GM19455 (cell line): Measurements from ENCODE around the gene PTPN4.
"Not testable (repeated sequence)": the region's sequence is repeated elsewhere in the genome, so short reads cannot be mapped to it uniquely, and the experiment has no call there.

Source experiments
- ATAC-seq: cut with Tn5 transposase; IDR thresholded peaks from one replicate; pipeline ENCODE4 v1.9.1; 2021; ENCODE audit not compliant: unreplicated experiment

PTPN4 gene

GRCh38 chr2:119803101-119803500 lies 43.4 kb downstream of the PTPN4 start:
- ATAC-seq: no peak

- not testable (repeated sequence) for ATAC-seq
These were observed 44.7 kb downstream of the PTPN4 start for GRCh38 chr2:119804409-119804808.

GRCh38 chr2:119808516-119809147 lies 48.9 kb downstream of the PTPN4 start:
- ATAC-seq: no peak

GRCh38 chr2:119809339-119810048 lies 49.8 kb downstream of the PTPN4 start:
- no peak for ATAC-seq

GRCh38 chr2:119810049-119810630 lies 50.4 kb downstream of the PTPN4 start:
- no peak for ATAC-seq

GRCh38 chr2:119814216-119814615 lies 54.5 kb downstream of the PTPN4 start:
- ATAC-seq: no peak

GRCh38 chr2:119818792-119819191 lies 59.1 kb downstream of the PTPN4 start:
- ATAC-seq: no peak

DNA sequence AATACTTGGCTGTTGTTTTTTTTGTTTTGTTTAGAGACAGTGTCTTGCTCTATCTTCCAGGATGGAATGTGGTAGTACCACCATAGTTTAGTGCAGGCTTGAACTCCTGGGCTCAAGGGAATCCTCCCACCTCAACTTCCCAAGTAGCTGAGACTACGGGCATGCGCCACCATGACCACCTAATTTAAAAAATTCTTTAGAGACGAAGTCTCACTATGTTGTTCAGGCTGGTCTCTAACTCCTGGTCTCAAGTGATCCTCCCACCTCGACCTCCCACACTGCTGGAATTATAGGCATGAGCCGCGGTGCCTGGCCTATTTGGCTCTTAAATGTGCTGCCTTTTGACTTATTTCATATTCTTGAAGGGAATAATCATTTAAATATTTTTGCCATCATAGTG lies 60.1 kb downstream of the PTPN4 start:
- ATAC-seq: no peak

GRCh38 chr2:119820275-119820674 lies 60.6 kb downstream of the PTPN4 start:
- ATAC-seq: no peak

DNA sequence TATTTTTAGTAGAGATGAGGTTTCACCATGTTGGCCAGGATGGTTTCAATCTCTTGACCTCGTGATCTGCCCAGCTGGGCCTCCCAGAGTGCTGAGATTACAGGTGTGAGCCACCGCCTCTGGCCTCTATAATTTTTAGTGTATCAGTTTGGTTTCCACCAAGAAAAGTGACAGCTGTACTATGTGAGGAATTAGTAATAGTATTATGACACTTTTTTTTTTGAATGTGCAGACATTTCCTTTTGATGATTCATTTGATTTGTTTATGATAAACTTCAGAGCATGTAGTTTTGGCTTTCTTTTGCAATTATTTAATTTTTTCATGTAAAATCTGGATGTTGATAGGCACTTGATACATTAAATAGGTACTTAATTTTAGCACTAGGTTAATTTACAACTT lies 61.5 kb downstream of the PTPN4 start:
- ATAC-seq: no peak

DNA sequence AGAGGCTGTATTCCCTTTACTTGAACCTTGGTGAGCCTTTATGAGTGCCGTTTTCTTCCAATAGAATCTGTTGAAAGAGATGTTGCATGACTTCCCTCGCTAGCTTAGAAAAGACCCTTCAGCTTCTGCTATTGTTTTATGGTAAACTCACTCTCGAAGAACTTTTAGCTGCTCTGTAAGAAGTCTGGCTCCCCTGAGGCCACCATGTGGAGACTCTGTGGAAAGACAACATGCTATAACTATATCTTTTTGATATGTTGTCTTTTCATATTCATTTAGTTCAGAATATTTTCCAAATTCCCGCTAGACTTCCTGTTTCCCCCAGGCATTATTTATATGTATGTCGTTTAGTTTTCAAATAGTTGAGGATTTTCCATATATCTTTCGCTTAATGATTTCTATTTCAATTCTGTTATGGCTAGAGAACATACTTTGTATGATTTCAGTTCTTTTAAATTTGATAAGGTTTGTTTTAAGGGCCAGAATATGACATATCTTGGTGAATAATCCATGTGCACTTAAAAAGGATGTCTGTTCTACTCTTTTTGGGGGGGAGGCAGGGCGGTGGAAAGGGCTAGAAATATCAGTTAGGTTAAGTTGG lies 64.1 kb downstream of the PTPN4 start:
- ATAC-seq: no peak

- peak; percentile 65 for ATAC-seq
These were observed 66.7 kb downstream of the PTPN4 start for GRCh38 chr2:119826370-119826961.

DNA sequence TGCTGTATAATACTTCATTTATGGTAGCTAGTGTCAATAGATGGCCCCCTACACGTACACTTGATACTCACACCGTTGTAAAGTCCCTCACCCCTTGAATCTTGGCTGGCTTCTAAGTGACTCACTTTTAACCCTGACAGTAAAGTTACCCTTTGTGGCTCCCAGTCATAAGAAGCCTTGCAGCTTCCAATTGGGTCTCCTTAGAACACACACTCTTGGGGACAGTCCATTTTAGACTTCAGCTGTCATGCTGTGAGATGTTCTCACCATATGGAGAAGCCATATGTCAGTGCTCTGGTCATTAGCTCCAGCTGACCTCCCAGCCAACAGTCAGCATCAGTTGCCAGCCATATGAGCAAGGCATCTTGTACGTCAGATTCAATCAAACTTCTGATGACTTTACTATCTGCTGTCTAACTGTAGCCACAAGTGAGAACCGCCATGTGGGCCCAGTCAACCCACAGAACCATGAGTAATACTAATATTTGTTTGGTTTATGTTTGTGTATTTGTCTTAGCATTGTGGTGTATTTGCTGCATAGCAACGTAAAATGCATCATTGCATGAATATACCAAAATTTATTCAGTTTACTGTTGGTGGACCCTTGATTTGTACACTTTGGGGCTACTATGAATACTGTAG lies 68.3 kb downstream of the PTPN4 start:
- ATAC-seq: no peak

GRCh38 chr2:119836455-119837142 lies 76.9 kb downstream of the PTPN4 start:
- ATAC-seq: no peak

DNA sequence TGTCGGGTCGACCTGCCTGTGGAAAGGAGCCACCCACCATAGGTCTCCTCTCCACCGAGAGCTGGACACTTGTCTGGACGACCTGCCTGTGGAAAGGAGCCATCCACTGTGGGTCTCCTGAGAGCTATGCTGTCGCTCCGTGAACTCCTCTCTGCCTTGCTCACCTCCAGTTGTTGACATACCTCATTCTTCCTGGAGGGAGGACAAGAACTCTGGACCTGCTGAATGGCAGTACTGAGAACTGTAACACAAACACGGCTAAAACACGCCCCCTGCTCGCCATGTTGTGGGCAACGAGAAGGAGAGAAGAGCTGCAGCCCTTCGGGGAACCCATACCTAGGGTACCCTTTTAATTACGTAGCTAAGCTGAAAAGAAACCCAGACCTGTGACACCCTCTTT lies 77.6 kb downstream of the PTPN4 start:
- no peak for ATAC-seq

DNA sequence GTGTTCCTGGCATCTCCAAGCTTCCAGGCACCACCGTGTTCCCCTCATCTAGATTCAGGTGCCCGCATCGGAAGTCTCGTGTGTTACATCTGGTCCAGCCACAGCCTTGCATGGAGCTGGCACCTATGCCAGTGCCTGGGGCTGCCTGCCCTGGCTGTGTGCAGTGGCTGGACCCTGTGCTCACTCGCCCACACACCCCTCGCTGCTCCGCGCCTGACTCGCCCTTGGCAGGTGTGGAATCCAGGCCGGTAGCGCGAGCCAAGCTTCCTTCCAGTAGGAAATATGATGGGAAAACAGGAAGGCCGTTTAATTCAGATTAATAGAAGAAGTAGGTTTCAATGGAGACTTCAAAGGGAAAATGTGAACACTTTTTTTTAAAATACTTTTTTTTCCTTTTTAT lies 78.0 kb downstream of the PTPN4 start:
- ATAC-seq: no peak

- ATAC-seq: no peak
These were observed 78.5 kb downstream of the PTPN4 start for GRCh38 chr2:119838179-119838578.

- ATAC-seq: no peak
These were observed 81.8 kb downstream of the PTPN4 start for GRCh38 chr2:119841550-119841949.

DNA sequence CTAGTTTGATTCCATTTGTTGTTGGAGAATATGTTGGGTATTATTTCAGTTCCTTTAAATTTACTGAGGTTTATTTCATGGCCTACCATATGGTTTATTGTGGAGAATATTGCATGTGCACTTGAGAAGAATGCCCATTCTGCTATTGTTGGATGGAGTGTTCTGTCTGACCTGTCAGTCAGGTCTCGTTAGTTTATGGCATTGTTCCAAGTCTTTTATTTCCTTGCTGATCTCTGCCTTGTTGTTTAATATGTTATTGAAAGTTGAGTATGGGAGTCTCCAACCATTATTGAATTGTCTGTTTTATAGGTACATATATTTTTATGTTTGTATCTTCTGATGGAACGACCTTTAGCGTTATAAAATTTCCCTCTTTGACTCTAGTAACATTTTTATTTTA lies 86.3 kb downstream of the PTPN4 start:
- no peak for ATAC-seq

DNA sequence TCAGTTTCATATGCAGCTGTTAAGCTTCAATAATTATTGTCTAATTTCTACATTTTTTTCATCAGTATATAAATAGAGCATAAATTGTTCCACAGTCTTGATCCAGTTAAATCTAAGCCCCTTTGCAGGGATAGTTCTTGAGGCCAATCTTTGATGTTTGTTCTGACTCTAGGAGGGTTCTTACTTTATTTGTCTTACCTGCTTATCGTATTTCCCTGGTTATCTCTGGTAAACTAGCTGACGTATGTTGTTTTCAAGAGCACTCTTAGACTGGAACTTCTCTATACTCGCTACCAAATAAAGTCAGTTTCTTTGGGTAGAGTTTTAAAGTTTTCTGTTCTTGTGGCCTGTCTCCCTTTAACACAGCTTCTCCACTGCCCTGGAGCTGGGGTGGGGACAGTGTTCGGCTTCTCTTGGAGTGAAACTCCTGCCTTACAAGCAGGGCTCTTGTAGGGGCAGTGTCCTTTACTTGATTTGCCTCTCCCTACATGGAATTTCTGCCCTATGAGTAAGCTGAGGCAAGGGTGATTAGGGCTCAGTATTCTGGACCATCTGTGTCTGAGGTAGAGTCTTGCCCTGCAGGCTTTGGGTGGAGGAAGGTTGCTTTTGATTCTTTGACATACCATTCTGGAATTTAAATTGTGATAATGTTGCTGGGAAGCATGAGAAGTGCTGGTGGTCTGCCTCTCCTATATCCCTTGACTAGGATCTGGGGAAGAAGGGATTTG lies 90.3 kb downstream of the PTPN4 start:
- no peak for ATAC-seq
